HFFc6 (cell line): Measurements from ENCODE around the gene SMIM24. TPM values are rescaled to one million over a fixed set of nuclear protein-coding genes. Genes with fewer than 3 reads are reported as not detected.

Experiments used
- DNase-seq: peaks from one replicate; pipeline ENCODE4 v3.0.0-alpha.2; 2018
- H3K27ac Mint-ChIP-seq: 2 replicates; pipeline ENCODE4 v1.8.0; 2020; ENCODE audit warnings: mild to moderate bottlenecking, mixed read lengths
- H3K27me3 Mint-ChIP-seq: 2 replicates; pipeline ENCODE4 v1.8.0; 2021; ENCODE audit warnings: mild to moderate bottlenecking, moderate library complexity, mixed read lengths; ENCODE audit not compliant: insufficient read depth
- H3K36me3 Mint-ChIP-seq: 2 replicates; pipeline ENCODE4 v1.8.0; 2021; ENCODE audit warnings: low read depth, mixed read lengths
- H3K4me1 Mint-ChIP-seq: 2 replicates; pipeline ENCODE4 v1.8.0; 2020; ENCODE audit warnings: low read depth, mixed read lengths
- H3K4me3 Mint-ChIP-seq: 2 replicates; pipeline ENCODE4 v1.8.0; 2020; ENCODE audit warnings: mild to moderate bottlenecking, moderate library complexity, mixed read lengths
- H3K9me3 Mint-ChIP-seq: 2 replicates; pipeline ENCODE4 v1.8.0; 2020; ENCODE audit warnings: mild to moderate bottlenecking, mixed read lengths
- CTCF ChIP-seq: fragments of 200-600 bp; sonication (generic); IDR thresholded peaks from 2 replicates; pipeline ENCODE4 v1.5.0; 2021; ENCODE audit warnings: antibody characterized with exemption, mild to moderate bottlenecking
- total RNA-seq, 6 experiments: library from RNA; stranded (reverse); fragmentation: NEBNext Ultra II Directional; extraction: Animal tissue kit (Norgen Biotek cat#: 25700); gene quantifications; 2 replicates in 1 of 6; 3 replicates in 5 of 6; pipeline ENCODE4 v1.2.3, GENCODE V29; 2021

SMIM24 gene
- total RNA-seq, 6 experiments from 2014 or later = not detected

GRCh38 chr19:3481241-3482090, 1.1 kb upstream of the SMIM24 start:
- no peak for DNase-seq
- no peaks in the 10 kb centered on the region for H3K9me3 Mint-ChIP-seq
- no peaks in the 10 kb centered on the region for H3K36me3 Mint-ChIP-seq
- TF ChIP-seq CTCF = no peak
- H3K27ac Mint-ChIP-seq = no peak overlapping the region
- H3K4me3 Mint-ChIP-seq = no peak overlapping the region
- peaks cover 15% of the 10 kb centered on the region for H3K27me3 Mint-ChIP-seq
- H3K4me1 Mint-ChIP-seq = no peaks in the 10 kb centered on the region

- peaks cover 13% of the 10 kb centered on the region for H3K27me3 Mint-ChIP-seq
- no peaks in the 10 kb centered on the region for H3K36me3 Mint-ChIP-seq
- no peaks in the 10 kb centered on the region for H3K9me3 Mint-ChIP-seq
- DNase-seq = no peak
- H3K4me1 Mint-ChIP-seq = no peaks in the 10 kb centered on the region
- no peak for TF ChIP-seq CTCF
- no peak overlapping the region for H3K27ac Mint-ChIP-seq
- no peak overlapping the region for H3K4me3 Mint-ChIP-seq
Observed at GRCh38 chr19:3479834-3480215, 500 bp downstream of the SMIM24 start.

GRCh38 chr19:3479177-3479833, 1.0 kb downstream of the SMIM24 start:
- H3K27ac Mint-ChIP-seq = no peak overlapping the region
- no peaks in the 10 kb centered on the region for H3K36me3 Mint-ChIP-seq
- H3K4me1 Mint-ChIP-seq = no peaks in the 10 kb centered on the region
- H3K9me3 Mint-ChIP-seq = no peaks in the 10 kb centered on the region
- TF ChIP-seq CTCF = no peak
- no peak for DNase-seq
- H3K4me3 Mint-ChIP-seq = no peak overlapping the region
- H3K27me3 Mint-ChIP-seq = peaks cover 11% of the 10 kb centered on the region

- Mint-ChIP-seq H3K27ac (no peak overlapping the region), H3K27me3 (peaks cover 15% of the 10 kb centered on the region), H3K4me3 (no peak overlapping the region), H3K36me3 (no peaks in the 10 kb centered on the region), H3K4me1 (no peaks in the 10 kb centered on the region), H3K9me3 (no peaks in the 10 kb centered on the region)
- no peak for TF ChIP-seq CTCF
- no peak for DNase-seq
Observed at GRCh38 chr19:3478409-3479176, 1.7 kb downstream of the SMIM24 start.

- TF ChIP-seq CTCF = no peak
- Mint-ChIP-seq H3K4me1 (no peaks in the 10 kb centered on the region), H3K9me3 (no peaks in the 10 kb centered on the region), H3K27me3 (peaks cover 14% of the 10 kb centered on the region), H3K36me3 (no peaks in the 10 kb centered on the region), H3K27ac (no peak overlapping the region), H3K4me3 (no peak overlapping the region)
- no peak for DNase-seq
Observed at GRCh38 chr19:3477951-3478350, 2.4 kb downstream of the SMIM24 start.
